OCI-LY1 (cell line): ENCODE results near the gene MACROH2A2.

Experiments
- H2AFZ ChIP-seq: fragments of 200-600 bp; sonication (generic), shearing (Covaris generic); 2 replicates; pipeline ENCODE4 v1.6.0; 2014; ENCODE audit warnings: antibody characterized with exemption, mild to moderate bottlenecking, low read length
- H3F3A ChIP-seq: fragments of 200-600 bp; sonication (generic), shearing (Covaris generic); 2 replicates; pipeline ENCODE4 v1.6.0; 2014; ENCODE audit warnings: mild to moderate bottlenecking, antibody characterized with exemption, low read length, moderate library complexity; ENCODE audit not compliant: insufficient read depth
- H3K27ac ChIP-seq: fragments of 200-600 bp; sonication (generic); 2 replicates; pipeline ENCODE4 v1.5.1; 2014; ENCODE audit warnings: low read length, mixed run types, mild to moderate bottlenecking, low read depth; ENCODE audit not compliant: poor library complexity, severe bottlenecking
- H3K27me3 ChIP-seq: fragments of 200-600 bp; sonication (generic); 2 replicates; pipeline ENCODE4 v1.6.0; 2014; ENCODE audit warnings: antibody characterized with exemption, mild to moderate bottlenecking, low read length, moderate library complexity; ENCODE audit not compliant: insufficient read depth
- H3K36me3 ChIP-seq: fragments of 200-600 bp; sonication (generic); 2 replicates; pipeline ENCODE4 v1.6.1; 2014; ENCODE audit warnings: mild to moderate bottlenecking, antibody characterized with exemption, low read length, moderate library complexity, mixed read lengths; ENCODE audit not compliant: insufficient read depth
- H3K4me1 ChIP-seq: fragments of 200-600 bp; sonication (generic); 2 replicates; pipeline ENCODE4 v1.5.1; 2014; ENCODE audit warnings: mild to moderate bottlenecking, low read length, moderate library complexity; ENCODE audit not compliant: insufficient read depth, severe bottlenecking
- H3K4me2 ChIP-seq: fragments of 200-600 bp; sonication (generic), shearing (Covaris generic); 2 replicates; pipeline ENCODE4 v1.6.1; 2014; ENCODE audit warnings: low read length
- H3K4me3 ChIP-seq: fragments of 200-600 bp; sonication (generic); 2 replicates; pipeline ENCODE4 v1.5.1; 2014; ENCODE audit warnings: low read length, low read depth, mild to moderate bottlenecking, mixed read lengths; ENCODE audit not compliant: poor library complexity, severe bottlenecking
- H3K79me2 ChIP-seq: fragments of 200-600 bp; shearing (Covaris generic); 2 replicates; pipeline ENCODE4 v1.6.1; 2016; ENCODE audit warnings: mixed run types, low read length, mixed read lengths; ENCODE audit not compliant: insufficient read depth
- H3K9ac ChIP-seq: fragments of 200-600 bp; sonication (generic), shearing (Covaris generic); 2 replicates; pipeline ENCODE4 v1.6.1; 2014; ENCODE audit warnings: mild to moderate bottlenecking, low read length, mixed read lengths
- H3K9me2 ChIP-seq: fragments of 200-600 bp; sonication (generic), shearing (Covaris generic); 2 replicates; pipeline ENCODE4 v1.6.1; 2014; ENCODE audit warnings: low read depth, mild to moderate bottlenecking, low read length, mixed read lengths
- H3K9me3 ChIP-seq: fragments of 200-600 bp; shearing (Covaris generic); 2 replicates; pipeline ENCODE4 v1.6.1; 2014; ENCODE audit warnings: low read length, mixed read lengths
- H4K20me1 ChIP-seq: fragments of 200-600 bp; sonication (generic), shearing (Covaris generic); 2 replicates; pipeline ENCODE4 v1.6.0; 2016; ENCODE audit warnings: mild to moderate bottlenecking, low read length; ENCODE audit not compliant: insufficient read depth
- CTCF ChIP-seq: fragments of 200-600 bp; sonication (generic), shearing (Covaris generic); IDR thresholded peaks from 2 replicates; pipeline ENCODE4 v1.5.1; 2017; ENCODE audit warnings: mild to moderate bottlenecking, antibody characterized with exemption, low read length, moderate library complexity, mixed read lengths
- EZH2 ChIP-seq: fragments of 200-600 bp; sonication (generic), shearing (Covaris generic); IDR thresholded peaks from 2 replicates; pipeline ENCODE4 v1.8.0; 2017; ENCODE audit warnings: borderline replicate concordance, mixed run types, mild to moderate bottlenecking, antibody characterized with exemption, low read length, moderate library complexity, mixed read lengths

MACROH2A2 gene

DNA sequence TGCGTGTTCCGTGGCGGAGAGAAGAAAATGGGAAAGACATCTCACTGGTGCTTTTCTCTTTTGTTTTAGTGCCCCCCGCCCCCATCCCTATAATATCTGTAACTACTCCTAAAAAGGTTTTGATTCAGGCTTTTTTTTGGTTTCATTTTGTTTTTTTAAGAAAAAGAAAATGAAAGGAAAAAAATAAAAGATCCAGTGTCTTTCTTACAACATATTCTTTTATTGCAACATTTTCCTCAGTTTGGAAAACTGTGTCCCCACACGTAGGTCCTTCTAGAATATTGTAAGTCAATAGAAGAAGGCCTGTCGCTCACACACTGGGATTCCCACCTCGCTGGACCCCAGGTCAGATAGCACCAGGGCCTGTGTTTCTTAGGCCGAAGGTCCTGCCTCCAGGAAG lies 59.4 kb downstream of the MACROH2A2 start:
- no peaks in the 10 kb centered on the region for H3K9me2 ChIP-seq
- H2AFZ ChIP-seq: no peak overlapping the region

GRCh38 chr10:70114902-70115301 lies 62.3 kb downstream of the MACROH2A2 start:
- H3K27me3 ChIP-seq: no peaks in the 10 kb centered on the region
- no peaks in the 10 kb centered on the region for H3K79me2 ChIP-seq
- TF ChIP-seq CTCF (no peak), EZH2 (no peak)
- no peak overlapping the region for H3K27ac ChIP-seq
- H2AFZ ChIP-seq: no peak overlapping the region
- no peaks in the 10 kb centered on the region for H3K9me3 ChIP-seq
- peaks cover 60% of the 10 kb centered on the region for H3K36me3 ChIP-seq
- H3F3A ChIP-seq: no peaks in the 10 kb centered on the region
- H3K9ac ChIP-seq: no peak overlapping the region
- no peaks in the 10 kb centered on the region for H3K4me1 ChIP-seq
- H4K20me1 ChIP-seq: no peaks in the 10 kb centered on the region
- no peaks in the 10 kb centered on the region for H3K9me2 ChIP-seq
- H3K4me2 ChIP-seq: no peak overlapping the region
- H3K4me3 ChIP-seq: no peak overlapping the region

More for the DNA sequence above, 59.4 kb downstream of the MACROH2A2 start:
- H3K79me2 ChIP-seq: no peaks in the 10 kb centered on the region
- no peaks in the 10 kb centered on the region for H4K20me1 ChIP-seq
- peaks cover 42% of the 10 kb centered on the region for H3K36me3 ChIP-seq
- H3K9me3 ChIP-seq: no peaks in the 10 kb centered on the region
- H3K4me1 ChIP-seq: no peaks in the 10 kb centered on the region
- no peaks in the 10 kb centered on the region for H3F3A ChIP-seq
- no peaks in the 10 kb centered on the region for H3K27me3 ChIP-seq
- TF ChIP-seq CTCF (no peak), EZH2 (no peak)
- no peak overlapping the region for H3K9ac ChIP-seq
- no peak overlapping the region for H3K4me2 ChIP-seq
- no peak overlapping the region for H3K27ac ChIP-seq
- no peak overlapping the region for H3K4me3 ChIP-seq

DNA sequence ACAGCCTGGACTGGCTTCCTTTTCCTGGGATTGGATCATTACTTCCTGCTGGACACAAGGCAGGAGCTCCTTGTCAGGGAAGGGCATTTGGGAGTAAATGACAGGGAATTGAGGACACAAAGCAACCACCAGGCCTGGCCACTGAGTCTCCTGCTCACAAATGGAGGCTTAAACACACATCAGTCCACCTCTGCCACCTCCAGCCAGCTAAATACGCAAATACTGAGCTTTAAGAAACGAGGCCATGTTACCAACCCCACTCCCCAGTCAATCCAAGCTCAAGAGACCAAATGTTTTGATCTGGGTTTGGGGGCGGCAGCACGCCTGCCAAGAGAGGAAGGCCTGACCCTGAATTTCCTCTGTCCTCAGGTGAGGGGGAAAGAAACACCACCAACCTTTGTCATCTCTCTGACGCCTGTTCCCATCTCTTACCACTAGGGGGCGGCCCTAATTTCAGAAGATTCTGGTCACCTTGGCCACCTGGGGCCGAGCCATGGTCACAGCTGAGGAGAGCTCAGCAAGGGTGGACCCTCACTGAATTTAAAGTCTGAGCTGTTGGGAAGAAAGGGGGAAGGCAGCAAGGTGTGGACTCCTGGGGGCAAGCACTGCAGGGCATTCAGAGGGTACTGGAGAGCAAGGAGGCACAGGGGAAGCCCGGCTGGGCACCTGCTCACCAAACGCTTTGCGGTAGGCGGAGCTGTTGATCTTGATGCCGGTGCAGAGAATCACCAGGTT lies 63.5 kb downstream of the MACROH2A2 start:
- TF ChIP-seq CTCF (peak; percentile 96), EZH2 (no peak)
- Histone ChIP-seq H3K4me3 (no peak overlapping the region), H3K4me2 (no peak overlapping the region), H3K9me2 (no peaks in the 10 kb centered on the region), H3K36me3 (peaks cover 71% of the 10 kb centered on the region), H3K27me3 (no peaks in the 10 kb centered on the region), H3K9me3 (no peaks in the 10 kb centered on the region), H4K20me1 (no peaks in the 10 kb centered on the region), H3K27ac (no peak overlapping the region), H3K79me2 (no peaks in the 10 kb centered on the region), H3K4me1 (no peaks in the 10 kb centered on the region), H3F3A (no peaks in the 10 kb centered on the region), H2AFZ (no peak overlapping the region), H3K9ac (no peak overlapping the region)
